Stimulated activated CD8-positive, alpha-beta memory T cell treated with anti-CD3 and anti-CD28 coated beads, Interleukin-12 subunit alpha, Interleukin-12 subunit beta, amount 100 ng/mL, for 24 hours (primary cell): ENCODE data around the gene GARRE1.
"Not testable (repeated sequence)": the region's sequence is repeated elsewhere in the genome, so short reads cannot be mapped to it uniquely, and the experiment has no call there.

Source experiments
- DNase-seq: peaks from one replicate; pipeline ENCODE4 v3.0.0-alpha.2; 2020; ENCODE audit errors: extremely low read depth

The GARRE1 gene

GRCh38 chr19:34230820-34231219 is 23.5 kb upstream of the GARRE1 start:
- DNase-seq = no peak

- no peak for DNase-seq
These were observed 22.9 kb upstream of the GARRE1 start for GRCh38 chr19:34231439-34231838.

- DNase-seq = no peak
These were observed 21.5 kb upstream of the GARRE1 start for GRCh38 chr19:34232566-34233481.

GRCh38 chr19:34235425-34235940 is 18.9 kb upstream of the GARRE1 start:
- no peak for DNase-seq

GRCh38 chr19:34236035-34236987 is 18.0 kb upstream of the GARRE1 start:
- no peak for DNase-seq

GRCh38 chr19:34237283-34237682 is 17.1 kb upstream of the GARRE1 start:
- no peak for DNase-seq

GRCh38 chr19:34237939-34238338 is 16.4 kb upstream of the GARRE1 start:
- no peak for DNase-seq

GRCh38 chr19:34241513-34242337 is 12.6 kb upstream of the GARRE1 start:
- DNase-seq = no peak

GRCh38 chr19:34243138-34243875 is 11.0 kb upstream of the GARRE1 start:
- DNase-seq = not testable (repeated sequence)

GRCh38 chr19:34243876-34244578 is 10.3 kb upstream of the GARRE1 start:
- no peak for DNase-seq

- DNase-seq = no peak
These were observed 9.6 kb upstream of the GARRE1 start for GRCh38 chr19:34244611-34245299.

GRCh38 chr19:34246340-34246739 is 8.0 kb upstream of the GARRE1 start:
- DNase-seq = no peak

GRCh38 chr19:34248941-34249340 is 5.4 kb upstream of the GARRE1 start:
- no peak for DNase-seq

GRCh38 chr19:34253167-34253566 is 1.2 kb upstream of the GARRE1 start:
- not testable (repeated sequence) for DNase-seq

GRCh38 chr19:34253681-34254045 is 691 bp upstream of the GARRE1 start:
- DNase-seq = not testable (repeated sequence)

- DNase-seq = no peak
These were observed 511 bp downstream of the GARRE1 start for GRCh38 chr19:34254698-34255432.

GRCh38 chr19:34255546-34255945 is 1.2 kb downstream of the GARRE1 start:
- no peak for DNase-seq

- DNase-seq = no peak
These were observed 2.6 kb downstream of the GARRE1 start for GRCh38 chr19:34256835-34257558.
